Caco-2 (cell line): ENCODE data around the gene DSN1. TPM values are rescaled to one million over a fixed set of nuclear protein-coding genes. Genes with fewer than 3 reads are reported as not detected.
"Not testable (repeated sequence)": the region's sequence is repeated elsewhere in the genome, so short reads cannot be mapped to it uniquely, and the experiment has no call there.

ENCODE experiments used
- BruUV-seq: library from RNA; stranded (reverse); fragments of 400-500 nt; replicated peaks from 2 replicates; lab custom pipeline; 2021; lab: Mats Ljungman, UMichigan
- CTCF ChIA-PET: fragments of 300-600 bp; sonication (Branson Sonifier 250); formaldehyde crosslinking; loops from one replicate; lab custom pipeline; 2022; ENCODE audit warnings: antibody characterized with exemption; lab: Charles Lee
- POLR2A ChIA-PET: fragments of 300-600 bp; sonication (Branson Sonifier 250); formaldehyde crosslinking; loops from one replicate; lab custom pipeline; 2022; ENCODE audit warnings: antibody characterized with exemption; lab: Charles Lee
- DNase-seq, 2 experiments: peaks; one replicate each; pipeline versions ENCODE4 v3.0.0 to v3.0.0-alpha.2; 2020 to 2022
- H3K27me3 ChIP-seq: replicated peaks from 2 replicates; pipeline ENCODE4 v1.6.0; 2011; ENCODE audit warnings: low read length; ENCODE audit not compliant: control insufficient read depth, insufficient read depth
- H3K36me3 ChIP-seq: 2 replicates; pipeline ENCODE4 v1.5.1; 2011; ENCODE audit warnings: low read length; ENCODE audit not compliant: control insufficient read depth, insufficient read depth
- H3K4me1 ChIP-seq: fragments of 250-450 bp; sonication (Bioruptor Pico); 2 replicates; pipeline ENCODE4 v1.5.1; 2020; ENCODE audit warnings: mild to moderate bottlenecking
- H3K4me3 ChIP-seq: 2 replicates; pipeline ENCODE4 v1.5.1; 2011; ENCODE audit warnings: low read depth, mild to moderate bottlenecking, control low read depth, low read length
- H3K9me3 ChIP-seq: fragments of 250-450 bp; sonication (Bioruptor Pico); 2 replicates; pipeline ENCODE4 v1.5.1; 2020; ENCODE audit warnings: mild to moderate bottlenecking, moderate library complexity
- H3K27ac Mint-ChIP-seq: one replicate; pipeline ENCODE4 v1.8.0; 2022; ENCODE audit warnings: mixed read lengths; ENCODE audit not compliant: unreplicated experiment
- H3K27me3 Mint-ChIP-seq: one replicate; pipeline ENCODE4 v1.8.0; 2022; ENCODE audit warnings: mixed read lengths; ENCODE audit not compliant: insufficient read depth, unreplicated experiment
- H3K36me3 Mint-ChIP-seq: one replicate; pipeline ENCODE4 v1.8.0; 2022; ENCODE audit warnings: mild to moderate bottlenecking, mixed read lengths; ENCODE audit not compliant: insufficient read depth, unreplicated experiment
- H3K4me1 Mint-ChIP-seq: one replicate; pipeline ENCODE4 v1.8.0; 2022; ENCODE audit warnings: low read depth, mixed read lengths; ENCODE audit not compliant: unreplicated experiment
- H3K4me3 Mint-ChIP-seq: one replicate; pipeline ENCODE4 v1.8.0; 2022; ENCODE audit warnings: mild to moderate bottlenecking, moderate library complexity, mixed read lengths; ENCODE audit not compliant: unreplicated experiment
- H3K9me3 Mint-ChIP-seq: one replicate; pipeline ENCODE4 v1.8.0; 2022; ENCODE audit warnings: mixed read lengths; ENCODE audit not compliant: unreplicated experiment
- CTCF ChIP-seq, 2 experiments: fragments of 200-600 bp in 1 of 2; IDR thresholded peaks; 1 replicate in 1 of 2; 2 replicates in 1 of 2; pipeline versions ENCODE4 v1.5.1 to v1.8.0; 2011 to 2022; ENCODE audit warnings: antibody characterized with exemption in 1 of 2, control low read depth in 1 of 2, inconsistent platforms in 1 of 2, low read depth in 1 of 2, low read length in 1 of 2, mild to moderate bottlenecking in 1 of 2, moderate library complexity in 1 of 2; ENCODE audit not compliant: insufficient read depth in 1 of 2, severe bottlenecking in 1 of 2, unreplicated experiment in 1 of 2
- intact Hi-C: fragments of 100-400 bp; cut with micrococcal nuclease; formaldehyde crosslinking; loops from one replicate; pipeline ENCODE4 v1.10.0; 2022; ENCODE audit not compliant: unreplicated experiment
- total RNA-seq: library from RNA; stranded (reverse); gene quantifications from 2 replicates; pipeline ENCODE4 v1.2.3, GENCODE V29; 2022

DSN1 gene
- total RNA-seq, 1 experiment from 2014 or later: 59.2 TPM

GRCh38 chr20:36804425-36804824 is 30.9 kb upstream of the DSN1 start:
- Histone ChIP-seq H3K4me3 (no peak overlapping the region), H3K4me1 (peaks cover 5% of the 10 kb centered on the region; the same call in 1 of the 2 replicates), H3K36me3 (peaks cover 12% of the 10 kb centered on the region), H3K9me3 (no peaks in the 10 kb centered on the region), H3K27me3 (no peaks in the 10 kb centered on the region)
- no TSS peak for BruUV-seq
- Mint-ChIP-seq H3K36me3 (peaks cover 31% of the 10 kb centered on the region), H3K27me3 (no peaks in the 10 kb centered on the region), H3K4me3 (no peak overlapping the region), H3K4me1 (no peaks in the 10 kb centered on the region), H3K27ac (no peak overlapping the region), H3K9me3 (no peaks in the 10 kb centered on the region)
- no peak for DNase-seq
- no peak for TF ChIP-seq CTCF (IDR thresholded peaks at IDR 0.05; ENCODE audit: insufficient read depth in 1 of 2, low read depth in 1 of 2, low read length in 1 of 2, severe bottlenecking in 1 of 2, unreplicated experiment in 1 of 2)
- intact Hi-C loops: no loop called here
- ChIA-PET CTCF (interaction anchor here (1.4 kb wide), 1 partner anchor 31 kb away, joined by 3 read pairs; the partner anchor contains the start of gene DSN1), POLR2A (no interaction called here)

- POLR2A ChIA-PET: no interaction called here
- no peaks in the 10 kb centered on the region for H3K9me3 ChIP-seq
- no TSS peak for BruUV-seq
- no peak overlapping the region for H3K4me3 Mint-ChIP-seq
- no peaks in the 10 kb centered on the region for H3K4me1 ChIP-seq
- no peaks in the 10 kb centered on the region for H3K4me1 Mint-ChIP-seq
- H3K4me3 ChIP-seq: no peak overlapping the region
- no peaks in the 10 kb centered on the region for H3K27me3 ChIP-seq
- CTCF ChIA-PET: interaction anchor here (0.5 to 2.0 kb wide), 5 partner anchors 10 to 90 kb away, joined by 3 to 8 read pairs (median 3); no protein-coding TSS in a partner anchor
- H3K36me3 ChIP-seq: peaks cover 13% of the 10 kb centered on the region
- TF ChIP-seq CTCF (IDR thresholded peaks at IDR 0.05; ENCODE audit: insufficient read depth in 1 of 2, low read depth in 1 of 2, low read length in 1 of 2, severe bottlenecking in 1 of 2, unreplicated experiment in 1 of 2): no peak
- H3K27ac Mint-ChIP-seq: no peak overlapping the region
- no peaks in the 10 kb centered on the region for H3K27me3 Mint-ChIP-seq
- DNase-seq: no peak
- peaks cover 33% of the 10 kb centered on the region for H3K36me3 Mint-ChIP-seq
- intact Hi-C loops: no loop called here
- no peaks in the 10 kb centered on the region for H3K9me3 Mint-ChIP-seq
These were observed 29.0 kb upstream of the DSN1 start for GRCh38 chr20:36802326-36803222.

GRCh38 chr20:36800410-36800809 is 26.8 kb upstream of the DSN1 start:
- H3K4me3 ChIP-seq: no peak overlapping the region
- intact Hi-C loops: no loop called here
- Mint-ChIP-seq H3K9me3 (no peaks in the 10 kb centered on the region), H3K4me3 (no peak overlapping the region), H3K27me3 (no peaks in the 10 kb centered on the region), H3K4me1 (no peaks in the 10 kb centered on the region), H3K36me3 (peaks cover 44% of the 10 kb centered on the region), H3K27ac (no peak overlapping the region)
- ChIA-PET CTCF (interaction anchor here (1.6 kb wide), 1 partner anchor 8 kb away, joined by 9 read pairs; no protein-coding TSS in a partner anchor), POLR2A (no interaction called here)
- TF ChIP-seq CTCF (IDR thresholded peaks at IDR 0.05; ENCODE audit: insufficient read depth in 1 of 2, low read depth in 1 of 2, low read length in 1 of 2, severe bottlenecking in 1 of 2, unreplicated experiment in 1 of 2): no peak
- H3K36me3 ChIP-seq: peaks cover 12% of the 10 kb centered on the region
- no peaks in the 10 kb centered on the region for H3K4me1 ChIP-seq
- DNase-seq: no peak
- no TSS peak for BruUV-seq
- no peaks in the 10 kb centered on the region for H3K9me3 ChIP-seq
- H3K27me3 ChIP-seq: no peaks in the 10 kb centered on the region

GRCh38 chr20:36799313-36799712 is 25.8 kb upstream of the DSN1 start:
- H3K9me3 ChIP-seq, H3K27me3 Mint-ChIP-seq, H3K27ac Mint-ChIP-seq, intact Hi-C loops, BruUV-seq, H3K4me3 Mint-ChIP-seq, DNase-seq, H3K4me1 Mint-ChIP-seq, H3K4me3 ChIP-seq, H3K4me1 ChIP-seq, H3K9me3 Mint-ChIP-seq, H3K27me3 ChIP-seq, POLR2A ChIA-PET: not testable (repeated sequence)
- H3K36me3 Mint-ChIP-seq: peaks cover 48% of the 10 kb centered on the region
- CTCF ChIA-PET: interaction anchor here (1.6 kb wide), 1 partner anchor 9 kb away, joined by 9 read pairs; no protein-coding TSS in a partner anchor
- H3K36me3 ChIP-seq: peaks cover 11% of the 10 kb centered on the region
